WTC11 (cell line): ENCODE results near the gene RPS6KA5. TPM values are rescaled to one million over a fixed set of nuclear protein-coding genes. Genes with fewer than 3 reads are reported as not detected.

ENCODE experiments used
- ATAC-seq: fragments of 200-7000 bp; cut with Tn5 transposase; 2 replicates; pipeline ENCODE4 v1.10.0; 2021; ENCODE audit warnings: mild to moderate bottlenecking, moderate library complexity
- CTCF ChIA-PET: fragments of 300-600 bp; sonication (Branson Sonifier 250); formaldehyde crosslinking; loops from one replicate; lab custom pipeline; 2021; ENCODE audit warnings: antibody characterized with exemption; lab: Charles Lee
- POLR2A ChIA-PET: fragments of 350-600 bp; sonication (Branson Sonifier 250); formaldehyde crosslinking; loops from one replicate; lab custom pipeline; 2021; ENCODE audit warnings: antibody characterized with exemption; lab: Charles Lee
- DNase-seq: peaks from one replicate; pipeline ENCODE4 v3.0.0; 2021; ENCODE audit warnings: low spot score
- H3K27ac Mint-ChIP-seq: 2 replicates; pipeline ENCODE4 v1.8.0; 2021; ENCODE audit warnings: mixed read lengths
- H3K27me3 Mint-ChIP-seq: 2 replicates; pipeline ENCODE4 v1.8.0; 2021; ENCODE audit warnings: low read depth, mild to moderate bottlenecking, moderate library complexity, mixed read lengths
- H3K36me3 Mint-ChIP-seq: 2 replicates; pipeline ENCODE4 v1.8.0; 2021; ENCODE audit warnings: mixed read lengths
- H3K4me1 Mint-ChIP-seq: 2 replicates; pipeline ENCODE4 v1.8.0; 2022; ENCODE audit warnings: mixed read lengths
- H3K4me3 Mint-ChIP-seq: 2 replicates; pipeline ENCODE4 v1.8.0; 2021; ENCODE audit warnings: mild to moderate bottlenecking, moderate library complexity, mixed read lengths
- H3K9me3 Mint-ChIP-seq: 2 replicates; pipeline ENCODE4 v1.8.0; 2021; ENCODE audit warnings: mixed read lengths
- ATF1 ChIP-seq: sonication (generic); formaldehyde crosslinking; IDR thresholded peaks from 2 replicates; pipeline ENCODE4 v1.8.1; 2023; ENCODE audit warnings: mild to moderate bottlenecking, moderate library complexity, missing genetic modification reagents
- EMX1 ChIP-seq: fragments of 250-450 bp; sonication (Bioruptor Pico); IDR thresholded peaks from 2 replicates; pipeline ENCODE4 v1.8.0; 2021; ENCODE audit warnings: mild to moderate bottlenecking
- FOXK1 ChIP-seq: sonication (generic); formaldehyde crosslinking; IDR thresholded peaks from 2 replicates; pipeline ENCODE4 v1.8.0; 2022; ENCODE audit warnings: mild to moderate bottlenecking, moderate library complexity, missing genetic modification reagents
- IRF2 ChIP-seq: sonication (generic); formaldehyde crosslinking; IDR thresholded peaks from 2 replicates; pipeline ENCODE4 v1.8.0; 2022; ENCODE audit warnings: low read depth, missing genetic modification reagents, borderline replicate concordance
- MXD4 ChIP-seq: fragments of 250-450 bp; sonication (Bioruptor Pico); IDR thresholded peaks from 2 replicates; pipeline ENCODE4 v1.8.0; 2021; ENCODE audit warnings: mild to moderate bottlenecking, moderate library complexity, borderline replicate concordance
- NFATC4 ChIP-seq: fragments of 250-450 bp; sonication (Bioruptor Pico); IDR thresholded peaks from 2 replicates; pipeline ENCODE4 v1.9.0; 2021; ENCODE audit warnings: mild to moderate bottlenecking
- NFE2L1 ChIP-seq: sonication (generic); formaldehyde crosslinking; IDR thresholded peaks from 2 replicates; pipeline ENCODE4 v1.8.1; 2023; ENCODE audit warnings: missing genetic modification reagents
- NR1H2 ChIP-seq: sonication (generic); formaldehyde crosslinking; IDR thresholded peaks from 2 replicates; pipeline ENCODE4 v1.9.0; 2021; ENCODE audit warnings: mild to moderate bottlenecking, moderate library complexity, missing genetic modification reagents
- OVOL2 ChIP-seq: fragments of 250-450 bp; sonication (Bioruptor Pico); IDR thresholded peaks from 2 replicates; pipeline ENCODE4 v1.9.0; 2021; ENCODE audit warnings: mild to moderate bottlenecking, borderline replicate concordance
- RELA ChIP-seq: sonication (generic); formaldehyde crosslinking; IDR thresholded peaks from 2 replicates; pipeline ENCODE4 v1.8.1; 2022; ENCODE audit warnings: missing genetic modification reagents, mild to moderate bottlenecking, borderline replicate concordance
- SMAD3 ChIP-seq: sonication (generic); formaldehyde crosslinking; IDR thresholded peaks from 2 replicates; pipeline ENCODE4 v1.8.0; 2022; ENCODE audit warnings: missing genetic modification reagents, mild to moderate bottlenecking, borderline replicate concordance
- TEAD1 ChIP-seq: sonication (generic); formaldehyde crosslinking; IDR thresholded peaks from 2 replicates; pipeline ENCODE4 v1.8.0; 2022; ENCODE audit warnings: mild to moderate bottlenecking, missing genetic modification reagents
- ZNF219 ChIP-seq: sonication (generic); formaldehyde crosslinking; IDR thresholded peaks from 2 replicates; pipeline ENCODE4 v1.8.0; 2023; ENCODE audit warnings: missing genetic modification reagents, mild to moderate bottlenecking, borderline replicate concordance
- ZNF263 ChIP-seq: sonication (generic); formaldehyde crosslinking; IDR thresholded peaks from 2 replicates; pipeline ENCODE4 v1.8.1; 2022; ENCODE audit warnings: low read depth, mild to moderate bottlenecking, moderate library complexity, missing genetic modification reagents
- total RNA-seq: library from RNA; stranded (reverse); gene quantifications from 3 replicates; pipeline ENCODE4 v1.2.3, GENCODE V29; 2021
- TF ChIP-seq, protein P1 (sequence below): sonication (generic); formaldehyde crosslinking; IDR thresholded peaks from 2 replicates; pipeline ENCODE4 v1.8.1; 2022; ENCODE audit warnings: missing genetic modification reagents, borderline replicate concordance
- TF ChIP-seq, protein P2 (sequence below): sonication (generic); formaldehyde crosslinking; IDR thresholded peaks from 2 replicates; pipeline ENCODE4 v1.8.0; 2022; ENCODE audit warnings: mild to moderate bottlenecking, missing genetic modification reagents
- TF ChIP-seq, protein P3 (sequence below): sonication (generic); formaldehyde crosslinking; IDR thresholded peaks from 2 replicates; pipeline ENCODE4 v1.8.0; 2022; ENCODE audit warnings: mild to moderate bottlenecking, missing genetic modification reagents
- TF ChIP-seq, protein P4 (sequence below): fragments of 250-450 bp; sonication (Bioruptor Pico); IDR thresholded peaks from 2 replicates; pipeline ENCODE4 v1.9.0; 2021; ENCODE audit warnings: moderate library complexity, mild to moderate bottlenecking, inconsistent platforms, borderline replicate concordance
- TF ChIP-seq, protein P5 (sequence below): sonication (generic); formaldehyde crosslinking; IDR thresholded peaks from 2 replicates; pipeline ENCODE4 v1.8.1; 2022; ENCODE audit warnings: mild to moderate bottlenecking, moderate library complexity, missing genetic modification reagents
- TF ChIP-seq, protein P6 (sequence below): sonication (generic); formaldehyde crosslinking; IDR thresholded peaks from 2 replicates; pipeline ENCODE4 v1.8.0; 2022; ENCODE audit warnings: missing genetic modification reagents
- TF ChIP-seq, protein P7 (sequence below): sonication (generic); formaldehyde crosslinking; IDR thresholded peaks from 2 replicates; pipeline ENCODE4 v1.8.0; 2023; ENCODE audit warnings: missing genetic modification reagents
- TF ChIP-seq, protein P8 (sequence below): fragments of 250-450 bp; sonication (Bioruptor Pico); IDR thresholded peaks from 2 replicates; pipeline ENCODE4 v1.9.0; 2021; ENCODE audit warnings: mild to moderate bottlenecking

RPS6KA5 gene
- total RNA-seq, 1 experiment from 2014 or later = 5.2 TPM

DNA sequence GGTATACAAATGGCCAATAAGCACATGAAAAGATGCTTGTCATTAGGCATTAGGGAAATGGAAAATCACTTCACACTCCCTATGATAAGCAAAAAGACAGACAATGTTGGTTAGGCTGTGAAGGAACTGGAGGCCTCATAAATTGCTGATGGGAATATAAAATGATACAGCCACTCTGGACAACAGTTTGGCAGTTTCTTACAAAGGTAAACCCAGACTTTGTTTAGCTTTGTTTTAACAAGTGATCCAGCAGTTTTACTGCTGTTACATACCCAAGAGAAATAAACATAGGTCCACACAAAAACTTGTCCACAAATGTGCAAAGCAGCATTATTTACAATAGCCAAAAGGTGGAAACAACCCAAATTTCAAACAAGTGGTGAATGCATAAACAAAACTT is 5.4 kb downstream of the RPS6KA5 start (continued):
- no peak for TF ChIP-seq NFATC4 (CRISPR knock-in tag)
- TF ChIP-seq, protein P1, sequence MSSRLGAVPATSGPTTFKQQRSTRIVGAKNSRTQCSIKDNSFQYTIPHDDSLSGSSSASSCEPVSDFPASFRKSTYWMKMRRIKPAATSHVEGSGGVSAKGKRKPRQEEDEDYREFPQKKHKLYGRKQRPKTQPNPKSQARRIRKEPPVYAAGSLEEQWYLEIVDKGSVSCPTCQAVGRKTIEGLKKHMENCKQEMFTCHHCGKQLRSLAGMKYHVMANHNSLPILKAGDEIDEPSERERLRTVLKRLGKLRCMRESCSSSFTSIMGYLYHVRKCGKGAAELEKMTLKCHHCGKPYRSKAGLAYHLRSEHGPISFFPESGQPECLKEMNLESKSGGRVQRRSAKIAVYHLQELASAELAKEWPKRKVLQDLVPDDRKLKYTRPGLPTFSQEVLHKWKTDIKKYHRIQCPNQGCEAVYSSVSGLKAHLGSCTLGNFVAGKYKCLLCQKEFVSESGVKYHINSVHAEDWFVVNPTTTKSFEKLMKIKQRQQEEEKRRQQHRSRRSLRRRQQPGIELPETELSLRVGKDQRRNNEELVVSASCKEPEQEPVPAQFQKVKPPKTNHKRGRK = no peak
- no peak for TF ChIP-seq MXD4 (CRISPR knock-in tag)
- TF ChIP-seq, protein P2, sequence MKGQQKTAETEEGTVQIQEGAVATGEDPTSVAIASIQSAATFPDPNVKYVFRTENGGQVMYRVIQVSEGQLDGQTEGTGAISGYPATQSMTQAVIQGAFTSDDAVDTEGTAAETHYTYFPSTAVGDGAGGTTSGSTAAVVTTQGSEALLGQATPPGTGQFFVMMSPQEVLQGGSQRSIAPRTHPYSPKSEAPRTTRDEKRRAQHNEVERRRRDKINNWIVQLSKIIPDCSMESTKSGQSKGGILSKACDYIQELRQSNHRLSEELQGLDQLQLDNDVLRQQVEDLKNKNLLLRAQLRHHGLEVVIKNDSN = no peak
- TF ChIP-seq NFE2L1 = no peak
- no peak for TF ChIP-seq ATF1
- TF ChIP-seq, protein P3, sequence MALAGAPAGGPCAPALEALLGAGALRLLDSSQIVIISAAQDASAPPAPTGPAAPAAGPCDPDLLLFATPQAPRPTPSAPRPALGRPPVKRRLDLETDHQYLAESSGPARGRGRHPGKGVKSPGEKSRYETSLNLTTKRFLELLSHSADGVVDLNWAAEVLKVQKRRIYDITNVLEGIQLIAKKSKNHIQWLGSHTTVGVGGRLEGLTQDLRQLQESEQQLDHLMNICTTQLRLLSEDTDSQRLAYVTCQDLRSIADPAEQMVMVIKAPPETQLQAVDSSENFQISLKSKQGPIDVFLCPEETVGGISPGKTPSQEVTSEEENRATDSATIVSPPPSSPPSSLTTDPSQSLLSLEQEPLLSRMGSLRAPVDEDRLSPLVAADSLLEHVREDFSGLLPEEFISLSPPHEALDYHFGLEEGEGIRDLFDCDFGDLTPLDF (CRISPR knock-in tag) = no peak
- TF ChIP-seq FOXK1 (CRISPR knock-in tag) = no peak
- TF ChIP-seq, protein P4, sequence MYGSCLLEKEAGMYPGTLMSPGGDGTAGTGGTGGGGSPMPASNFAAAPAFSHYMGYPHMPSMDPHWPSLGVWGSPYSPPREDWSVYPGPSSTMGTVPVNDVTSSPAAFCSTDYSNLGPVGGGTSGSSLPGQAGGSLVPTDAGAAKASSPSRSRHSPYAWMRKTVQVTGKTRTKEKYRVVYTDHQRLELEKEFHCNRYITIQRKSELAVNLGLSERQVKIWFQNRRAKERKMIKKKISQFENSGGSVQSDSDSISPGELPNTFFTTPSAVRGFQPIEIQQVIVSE = no peak
- TF ChIP-seq ZNF263 (CRISPR knock-in tag) = no peak
- TF ChIP-seq, protein P5, sequence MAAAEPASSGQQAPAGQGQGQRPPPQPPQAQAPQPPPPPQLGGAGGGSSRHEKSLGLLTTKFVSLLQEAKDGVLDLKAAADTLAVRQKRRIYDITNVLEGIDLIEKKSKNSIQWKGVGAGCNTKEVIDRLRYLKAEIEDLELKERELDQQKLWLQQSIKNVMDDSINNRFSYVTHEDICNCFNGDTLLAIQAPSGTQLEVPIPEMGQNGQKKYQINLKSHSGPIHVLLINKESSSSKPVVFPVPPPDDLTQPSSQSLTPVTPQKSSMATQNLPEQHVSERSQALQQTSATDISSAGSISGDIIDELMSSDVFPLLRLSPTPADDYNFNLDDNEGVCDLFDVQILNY (CRISPR knock-in tag) = no peak

DNA sequence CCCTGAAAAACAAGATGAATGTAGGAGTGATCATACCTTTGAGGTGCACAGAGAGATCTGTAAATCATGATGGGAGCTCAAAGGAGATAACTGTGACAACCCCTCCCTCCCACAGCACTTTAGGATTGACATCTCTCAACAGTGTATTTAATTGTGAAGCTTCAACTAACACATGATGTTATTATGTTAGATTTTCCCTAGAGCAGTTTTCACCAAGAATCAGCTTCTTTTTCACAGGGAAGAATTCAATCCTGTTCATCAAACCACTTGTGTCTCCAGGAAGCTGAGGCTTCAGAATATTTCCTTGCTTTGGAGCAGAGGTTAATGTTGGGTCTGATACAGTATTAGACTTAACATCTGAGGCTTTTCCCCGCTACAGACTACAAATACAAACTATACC is 11.8 kb downstream of the RPS6KA5 start:
- CTCF ChIA-PET = interaction anchor here (0.6 to 2.0 kb wide), 3 partner anchors 12 to 1666 kb away, joined by 3 to 10 read pairs (median 3); partner anchors contain the start of genes DGLUCY and RPS6KA5
- Mint-ChIP-seq H3K4me3 (no peak overlapping the region), H3K4me1 (peaks cover 2% of the 10 kb centered on the region; the same call in 1 of the 2 replicates), H3K9me3 (no peaks in the 10 kb centered on the region), H3K27ac (no peak overlapping the region), H3K36me3 (no peaks in the 10 kb centered on the region), H3K27me3 (no peaks in the 10 kb centered on the region)
- DNase-seq (no peak), ATAC-seq (no peak)
- POLR2A ChIA-PET = no interaction called here
- TF ChIP-seq TEAD1 (CRISPR knock-in tag) (no peak), NR1H2 (CRISPR knock-in tag) (no peak), EMX1 (CRISPR knock-in tag) (no peak), NFATC4 (CRISPR knock-in tag) (no peak), IRF2 (CRISPR knock-in tag) (no peak), OVOL2 (no peak), SMAD3 (no peak), RELA (CRISPR knock-in tag) (no peak), ZNF219 (no peak), MXD4 (CRISPR knock-in tag) (no peak)
- TF ChIP-seq, protein P6, sequence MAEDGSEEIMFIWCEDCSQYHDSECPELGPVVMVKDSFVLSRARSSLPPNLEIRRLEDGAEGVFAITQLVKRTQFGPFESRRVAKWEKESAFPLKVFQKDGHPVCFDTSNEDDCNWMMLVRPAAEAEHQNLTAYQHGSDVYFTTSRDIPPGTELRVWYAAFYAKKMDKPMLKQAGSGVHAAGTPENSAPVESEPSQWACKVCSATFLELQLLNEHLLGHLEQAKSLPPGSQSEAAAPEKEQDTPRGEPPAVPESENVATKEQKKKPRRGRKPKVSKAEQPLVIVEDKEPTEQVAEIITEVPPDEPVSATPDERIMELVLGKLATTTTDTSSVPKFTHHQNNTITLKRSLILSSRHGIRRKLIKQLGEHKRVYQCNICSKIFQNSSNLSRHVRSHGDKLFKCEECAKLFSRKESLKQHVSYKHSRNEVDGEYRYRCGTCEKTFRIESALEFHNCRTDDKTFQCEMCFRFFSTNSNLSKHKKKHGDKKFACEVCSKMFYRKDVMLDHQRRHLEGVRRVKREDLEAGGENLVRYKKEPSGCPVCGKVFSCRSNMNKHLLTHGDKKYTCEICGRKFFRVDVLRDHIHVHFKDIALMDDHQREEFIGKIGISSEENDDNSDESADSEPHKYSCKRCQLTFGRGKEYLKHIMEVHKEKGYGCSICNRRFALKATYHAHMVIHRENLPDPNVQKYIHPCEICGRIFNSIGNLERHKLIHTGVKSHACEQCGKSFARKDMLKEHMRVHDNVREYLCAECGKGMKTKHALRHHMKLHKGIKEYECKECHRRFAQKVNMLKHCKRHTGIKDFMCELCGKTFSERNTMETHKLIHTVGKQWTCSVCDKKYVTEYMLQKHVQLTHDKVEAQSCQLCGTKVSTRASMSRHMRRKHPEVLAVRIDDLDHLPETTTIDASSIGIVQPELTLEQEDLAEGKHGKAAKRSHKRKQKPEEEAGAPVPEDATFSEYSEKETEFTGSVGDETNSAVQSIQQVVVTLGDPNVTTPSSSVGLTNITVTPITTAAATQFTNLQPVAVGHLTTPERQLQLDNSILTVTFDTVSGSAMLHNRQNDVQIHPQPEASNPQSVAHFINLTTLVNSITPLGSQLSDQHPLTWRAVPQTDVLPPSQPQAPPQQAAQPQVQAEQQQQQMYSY (CRISPR knock-in tag) = no peak
- TF ChIP-seq, protein P1 = no peak
- TF ChIP-seq, protein P7, sequence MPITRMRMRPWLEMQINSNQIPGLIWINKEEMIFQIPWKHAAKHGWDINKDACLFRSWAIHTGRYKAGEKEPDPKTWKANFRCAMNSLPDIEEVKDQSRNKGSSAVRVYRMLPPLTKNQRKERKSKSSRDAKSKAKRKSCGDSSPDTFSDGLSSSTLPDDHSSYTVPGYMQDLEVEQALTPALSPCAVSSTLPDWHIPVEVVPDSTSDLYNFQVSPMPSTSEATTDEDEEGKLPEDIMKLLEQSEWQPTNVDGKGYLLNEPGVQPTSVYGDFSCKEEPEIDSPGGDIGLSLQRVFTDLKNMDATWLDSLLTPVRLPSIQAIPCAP = no peak
- TF ChIP-seq, protein P8, sequence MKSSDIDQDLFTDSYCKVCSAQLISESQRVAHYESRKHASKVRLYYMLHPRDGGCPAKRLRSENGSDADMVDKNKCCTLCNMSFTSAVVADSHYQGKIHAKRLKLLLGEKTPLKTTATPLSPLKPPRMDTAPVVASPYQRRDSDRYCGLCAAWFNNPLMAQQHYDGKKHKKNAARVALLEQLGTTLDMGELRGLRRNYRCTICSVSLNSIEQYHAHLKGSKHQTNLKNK = no peak
